Uterus (tissue), 4 donors: ENCODE results near the gene TMCO4. TPM values are rescaled to one million over a fixed set of nuclear protein-coding genes. Genes with fewer than 3 reads are reported as not detected.

Source experiments
- DNase-seq, 2 donors: peaks; one replicate each; pipeline ENCODE4 v3.0.0-alpha.2; 2019 to 2020
- H3K27ac ChIP-seq, 2 donors: fragments of 200-600 bp; sonication (generic); 1 replicate in 1 of 2; 2 replicates in 1 of 2; pipeline ENCODE4 v1.5.1; 2016 to 2018
- H3K27me3 ChIP-seq, 2 donors: fragments of 200-600 bp; sonication (generic); one replicate each; pipeline ENCODE4 v1.5.1; 2018 to 2019; ENCODE audit warnings: control low read depth in 1 of 2
- H3K36me3 ChIP-seq, 2 donors: fragments of 200-600 bp; sonication (generic); one replicate each; pipeline ENCODE4 v1.5.1; 2019; ENCODE audit warnings: control low read depth in 1 of 2
- H3K4me1 ChIP-seq, 2 donors: fragments of 200-600 bp; sonication (generic); one replicate each; pipeline ENCODE4 v1.5.1; 2018 to 2019; ENCODE audit warnings: control low read depth in 1 of 2
- H3K4me3 ChIP-seq, 2 donors: fragments of 200-600 bp; sonication (generic); 1 replicate in 1 of 2; 2 replicates in 1 of 2; pipeline ENCODE4 v1.5.1; 2018 to 2019; ENCODE audit warnings: mild to moderate bottlenecking in 1 of 2
- H3K9me3 ChIP-seq, 2 donors: fragments of 200-600 bp; sonication (generic); one replicate each; pipeline ENCODE4 v1.5.1; 2019; ENCODE audit warnings: control low read depth in 1 of 2
- POLR2A ChIP-seq, 2 donors: fragments of 450-650 bp; IDR thresholded peaks; one replicate each; pipeline ENCODE4 v1.6.1; 2016; ENCODE audit warnings: antibody characterized with exemption in 2 of 2, mild to moderate bottlenecking in 1 of 2, moderate library complexity in 1 of 2
- intact Hi-C: fragments of 100-400 bp; cut with DNase I; formaldehyde crosslinking; loops from one replicate; pipeline ENCODE4 v1.15.1; 2023; ENCODE audit warnings: low total_unique reads
- total RNA-seq, 4 donors: library from RNA; depleted of rRNA in 3 of 4; stranded (reverse); fragments of >200 nt in 3 of 4; gene quantifications; one replicate each; pipeline versions ENCODE4 v1.1.0 to v1.2.4, GENCODE V29; 2014 to 2023
- TF ChIP-seq, protein P1 (sequence below), 4 experiments: fragments of 200-600 bp in 2 of 4; fragments of 450-650 bp in 2 of 4; sonication (generic) in 2 of 4; IDR thresholded peaks; one replicate each; pipeline ENCODE4 v1.5.1; 2016 to 2019; ENCODE audit warnings: antibody characterized with exemption in 4 of 4, mild to moderate bottlenecking in 2 of 4, moderate library complexity in 1 of 4
- donor health status: DM: yes; HTN: yes; CAD: no.

The TMCO4 gene
- total RNA-seq, 4 donors from 2014 or later: 11.8 to 41.2 (median 21.8) TPM

DNA sequence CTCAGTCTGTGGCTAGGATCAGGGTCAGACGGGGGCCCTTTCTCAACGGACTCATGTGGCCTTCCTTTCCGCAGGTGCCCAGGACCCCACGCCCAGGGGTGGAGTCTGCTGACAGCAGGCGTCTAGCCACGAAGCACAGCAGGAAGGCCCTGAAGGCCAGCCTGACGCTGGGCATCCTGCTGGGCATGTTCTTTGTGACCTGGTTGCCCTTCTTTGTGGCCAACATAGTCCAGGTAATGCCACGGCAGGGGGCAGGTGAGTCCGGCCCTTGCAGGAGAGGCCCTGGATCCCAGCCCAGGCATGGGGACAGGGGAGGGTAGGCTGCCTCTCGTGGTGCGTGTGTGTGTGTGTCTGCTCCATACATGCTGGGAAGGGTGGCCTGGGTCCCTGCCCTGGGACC, 121.2 kb downstream of the TMCO4 start:
- Histone ChIP-seq H3K27me3 (no peaks in the 10 kb centered on the region), H3K27ac (no peak overlapping the region), H3K9me3 (no peaks in the 10 kb centered on the region), H3K4me1 (no peaks in the 10 kb centered on the region), H3K4me3 (no peak overlapping the region), H3K36me3 (no peaks in the 10 kb centered on the region)
- TF ChIP-seq POLR2A (IDR thresholded peaks at IDR 0.05): no peak
- TF ChIP-seq, protein P1, sequence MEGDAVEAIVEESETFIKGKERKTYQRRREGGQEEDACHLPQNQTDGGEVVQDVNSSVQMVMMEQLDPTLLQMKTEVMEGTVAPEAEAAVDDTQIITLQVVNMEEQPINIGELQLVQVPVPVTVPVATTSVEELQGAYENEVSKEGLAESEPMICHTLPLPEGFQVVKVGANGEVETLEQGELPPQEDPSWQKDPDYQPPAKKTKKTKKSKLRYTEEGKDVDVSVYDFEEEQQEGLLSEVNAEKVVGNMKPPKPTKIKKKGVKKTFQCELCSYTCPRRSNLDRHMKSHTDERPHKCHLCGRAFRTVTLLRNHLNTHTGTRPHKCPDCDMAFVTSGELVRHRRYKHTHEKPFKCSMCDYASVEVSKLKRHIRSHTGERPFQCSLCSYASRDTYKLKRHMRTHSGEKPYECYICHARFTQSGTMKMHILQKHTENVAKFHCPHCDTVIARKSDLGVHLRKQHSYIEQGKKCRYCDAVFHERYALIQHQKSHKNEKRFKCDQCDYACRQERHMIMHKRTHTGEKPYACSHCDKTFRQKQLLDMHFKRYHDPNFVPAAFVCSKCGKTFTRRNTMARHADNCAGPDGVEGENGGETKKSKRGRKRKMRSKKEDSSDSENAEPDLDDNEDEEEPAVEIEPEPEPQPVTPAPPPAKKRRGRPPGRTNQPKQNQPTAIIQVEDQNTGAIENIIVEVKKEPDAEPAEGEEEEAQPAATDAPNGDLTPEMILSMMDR (IDR thresholded peaks at IDR 0.05): no peak
- intact Hi-C loops: no loop called here
- DNase-seq: no peak

DNA sequence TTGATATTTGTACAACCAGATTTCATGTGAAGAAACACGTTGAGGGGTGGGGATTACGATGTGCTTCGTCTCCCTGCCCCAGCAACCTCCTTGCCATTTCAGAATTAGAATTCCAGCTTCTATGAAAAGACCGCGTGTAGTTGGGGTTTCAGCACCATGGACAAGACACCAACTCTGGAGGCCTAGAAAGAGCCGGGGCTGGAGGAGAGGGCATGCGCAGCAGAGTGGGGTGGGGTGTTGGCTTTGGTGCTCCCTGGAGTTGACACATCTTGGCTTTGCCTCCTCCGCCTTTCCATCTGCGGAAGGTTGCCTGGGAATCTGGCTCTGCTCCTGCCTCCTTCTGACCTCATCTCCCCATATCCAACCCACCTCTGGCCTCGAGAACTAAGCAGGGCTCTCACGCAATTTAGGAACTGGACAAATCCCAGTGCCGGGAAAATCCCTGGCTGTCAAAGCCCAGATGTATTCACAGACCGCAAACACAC, 123.2 kb downstream of the TMCO4 start:
- Histone ChIP-seq H3K4me3 (no peak overlapping the region), H3K36me3 (no peaks in the 10 kb centered on the region), H3K4me1 (no peaks in the 10 kb centered on the region), H3K27ac (no peak overlapping the region), H3K9me3 (no peaks in the 10 kb centered on the region), H3K27me3 (no peaks in the 10 kb centered on the region)
- intact Hi-C loops: no loop called here
- TF ChIP-seq POLR2A (IDR thresholded peaks at IDR 0.05): no peak
- TF ChIP-seq, protein P1 (IDR thresholded peaks at IDR 0.05): no peak
- DNase-seq: peak in 1 of 2 donors; percentile 65

DNA sequence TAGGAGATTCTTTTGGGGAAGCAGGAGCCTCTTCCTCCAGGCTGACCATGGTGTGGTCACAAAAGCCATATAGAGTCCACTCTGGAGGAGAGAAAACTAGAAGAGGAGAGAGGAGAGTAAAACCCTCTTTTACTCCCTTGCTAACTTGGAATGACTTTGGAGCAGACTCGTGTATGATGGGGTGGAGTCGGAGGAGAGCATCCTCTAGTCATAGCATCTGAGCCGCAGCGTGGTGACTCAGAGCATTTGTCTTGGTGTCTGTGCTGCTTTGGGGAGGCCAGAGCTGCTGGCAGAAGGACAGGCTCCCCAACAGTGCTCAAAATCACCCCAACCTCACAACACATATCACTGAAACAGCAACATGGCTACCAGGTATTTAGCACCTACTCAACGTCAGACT, 123.9 kb downstream of the TMCO4 start:
- Histone ChIP-seq H3K4me1 (no peaks in the 10 kb centered on the region), H3K4me3 (no peak overlapping the region), H3K9me3 (no peaks in the 10 kb centered on the region), H3K27me3 (no peaks in the 10 kb centered on the region), H3K27ac (no peak overlapping the region), H3K36me3 (no peaks in the 10 kb centered on the region)
- intact Hi-C loops: no loop called here
- DNase-seq: no peak
- no peak for TF ChIP-seq POLR2A (IDR thresholded peaks at IDR 0.05)
- TF ChIP-seq, protein P1 (IDR thresholded peaks at IDR 0.05): no peak

DNA sequence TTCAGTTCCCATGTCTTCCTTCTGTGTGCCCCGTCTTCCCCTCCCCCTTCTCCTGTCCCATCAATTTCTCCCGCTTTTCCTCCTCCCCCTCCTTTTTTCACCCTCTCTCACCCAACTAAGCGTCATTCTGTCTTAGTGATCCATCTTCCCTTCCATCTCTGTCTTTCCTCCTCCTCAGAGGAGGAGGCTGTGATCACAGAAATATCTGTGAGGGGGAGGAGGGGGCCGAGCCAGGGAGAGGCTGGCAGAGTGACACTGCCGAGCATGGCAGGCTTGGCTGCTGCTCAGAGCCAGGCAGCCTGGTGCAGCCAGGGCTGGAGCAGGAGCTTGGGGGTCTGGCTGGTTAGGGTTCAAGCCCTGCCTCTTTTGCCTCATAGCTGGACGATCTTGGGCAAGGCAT, 127.5 kb downstream of the TMCO4 start:
- intact Hi-C loops: no loop called here
- Histone ChIP-seq H3K4me1 (no peaks in the 10 kb centered on the region), H3K36me3 (no peaks in the 10 kb centered on the region), H3K27me3 (no peaks in the 10 kb centered on the region), H3K27ac (no peak overlapping the region), H3K9me3 (no peaks in the 10 kb centered on the region), H3K4me3 (no peak overlapping the region)
- TF ChIP-seq, protein P1 (IDR thresholded peaks at IDR 0.05): no peak
- TF ChIP-seq POLR2A (IDR thresholded peaks at IDR 0.05): no peak
- DNase-seq: no peak

DNA sequence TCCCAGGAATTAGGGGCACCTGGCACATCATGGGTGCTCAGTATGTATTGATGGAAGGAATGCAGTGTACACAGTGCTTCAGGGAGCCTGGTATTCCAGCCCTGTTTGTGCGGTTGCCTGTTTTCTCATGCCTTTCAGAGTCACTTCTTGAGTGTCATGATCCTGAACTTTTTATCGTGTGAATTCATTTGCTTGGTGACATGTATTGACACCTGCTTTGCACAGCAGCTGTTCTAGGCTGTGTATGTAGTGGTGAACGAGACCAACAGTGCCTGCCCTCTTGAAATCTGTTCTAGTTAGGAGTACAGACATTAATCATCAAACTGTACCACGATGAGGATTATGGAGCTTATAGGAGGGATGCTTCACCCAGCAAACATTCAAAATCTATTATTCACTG, 128.9 kb downstream of the TMCO4 start:
- TF ChIP-seq POLR2A (IDR thresholded peaks at IDR 0.05): no peak
- TF ChIP-seq, protein P1 (IDR thresholded peaks at IDR 0.05): no peak
- H3K36me3 ChIP-seq: no peaks in the 10 kb centered on the region
- H3K4me3 ChIP-seq: no peak overlapping the region
- no peak overlapping the region for H3K27ac ChIP-seq
- intact Hi-C loops: no loop called here
- no peaks in the 10 kb centered on the region for H3K9me3 ChIP-seq
- DNase-seq: no peak
- peaks cover 0 to 6% of the 10 kb centered on the region in 2 donors for H3K27me3 ChIP-seq
- H3K4me1 ChIP-seq: no peaks in the 10 kb centered on the region
